SKM-1 treated with dmso at 0.1 percent for 144 hours (cell line): Measurements from ENCODE around the gene LIN7B.
"Not testable (repeated sequence)": the region's sequence is repeated elsewhere in the genome, so short reads cannot be mapped to it uniquely, and the experiment has no call there.

Source experiments
- DNase-seq: peaks from one replicate; lab custom pipeline; 2025; ENCODE audit not compliant: unreplicated experiment; lab: John Stamatoyannopoulos, UW

LIN7B gene, protein sequence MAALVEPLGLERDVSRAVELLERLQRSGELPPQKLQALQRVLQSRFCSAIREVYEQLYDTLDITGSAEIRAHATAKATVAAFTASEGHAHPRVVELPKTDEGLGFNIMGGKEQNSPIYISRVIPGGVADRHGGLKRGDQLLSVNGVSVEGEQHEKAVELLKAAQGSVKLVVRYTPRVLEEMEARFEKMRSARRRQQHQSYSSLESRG

DNA sequence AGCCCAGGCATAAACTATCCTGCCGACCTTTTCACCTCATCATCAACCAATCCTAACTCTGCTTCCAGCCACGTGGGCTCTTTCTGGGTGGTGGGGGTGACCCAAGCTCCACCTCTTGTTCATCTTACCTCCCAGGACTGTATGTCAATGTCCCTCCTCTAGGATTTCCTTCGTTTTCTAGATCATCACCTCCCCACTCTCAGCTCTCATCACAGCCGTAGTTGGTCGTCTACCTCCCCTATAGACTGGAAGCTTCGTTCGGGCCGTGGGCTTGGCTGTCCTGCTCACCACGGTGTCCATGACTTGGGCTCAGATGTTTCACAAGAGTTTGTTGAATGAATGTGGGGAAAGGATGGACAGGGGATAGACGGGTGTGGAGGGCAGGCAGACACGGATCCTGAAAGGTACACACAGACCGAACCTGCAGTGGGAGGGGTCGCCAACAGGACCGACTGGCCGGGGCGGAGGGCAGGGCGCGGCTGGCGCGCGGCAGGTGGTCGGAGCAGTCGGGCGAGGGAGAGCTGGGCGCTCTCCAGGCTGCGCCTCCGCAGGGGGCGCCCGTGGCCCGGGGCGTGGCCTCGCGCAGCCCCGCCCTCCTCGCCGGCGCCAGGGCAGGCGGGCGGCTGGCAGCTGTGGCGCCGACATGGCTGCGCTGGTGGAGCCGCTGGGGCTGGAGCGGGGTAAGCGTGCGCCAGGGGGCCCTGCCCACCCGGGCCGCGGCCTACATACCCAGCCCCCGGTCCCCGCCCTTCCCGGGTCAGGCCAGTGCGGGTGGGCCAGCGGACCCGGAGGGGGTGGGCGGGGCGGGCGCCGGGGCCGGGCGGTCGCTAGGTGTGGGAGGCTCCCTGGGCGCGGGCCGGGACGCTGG, at the start of gene LIN7B:
Gene LIN7B (plus strand): TSS at position 609 of the 868 bp plus-strand sequence. CDS start 35 bp downstream, at position 644.
- peak; percentile 16 for DNase-seq

- DNase-seq: no peak
These were observed 49.2 kb upstream of the LIN7B start, which contains the start of gene NTF4 for GRCh38 chr19:49064768-49065611. NTF4 (minus strand) TSS chr19:49064818; CDS start chr19:49061997, 2,821 bp downstream.

GRCh38 chr19:49065905-49066512, 48.2 kb upstream of the LIN7B start:
- DNase-seq: no peak

DNA sequence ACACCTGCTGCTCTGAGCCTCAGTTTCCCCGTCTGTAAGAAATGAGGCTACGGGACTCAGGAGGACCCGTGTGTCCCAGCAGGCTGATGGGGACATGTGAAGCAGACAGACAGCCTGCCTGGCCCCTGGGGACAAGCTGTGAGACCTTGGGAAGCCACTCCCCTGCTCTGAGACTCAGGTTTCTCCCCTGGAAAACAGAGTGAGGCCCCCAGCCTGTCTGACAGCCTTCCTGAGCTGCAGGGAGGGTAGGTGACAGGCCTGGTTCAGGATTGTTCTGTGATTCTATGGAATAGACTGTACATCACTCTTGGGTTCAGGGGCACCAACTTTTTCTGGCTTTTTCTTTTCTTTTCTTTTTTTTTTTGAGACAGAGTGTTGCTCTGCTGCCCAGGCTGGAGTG, 46.6 kb upstream of the LIN7B start:
- DNase-seq: no peak

GRCh38 chr19:49069026-49069425, 45.1 kb upstream of the LIN7B start:
- DNase-seq: no peak

GRCh38 chr19:49070416-49070815, 43.8 kb upstream of the LIN7B start:
- DNase-seq: no peak

DNA sequence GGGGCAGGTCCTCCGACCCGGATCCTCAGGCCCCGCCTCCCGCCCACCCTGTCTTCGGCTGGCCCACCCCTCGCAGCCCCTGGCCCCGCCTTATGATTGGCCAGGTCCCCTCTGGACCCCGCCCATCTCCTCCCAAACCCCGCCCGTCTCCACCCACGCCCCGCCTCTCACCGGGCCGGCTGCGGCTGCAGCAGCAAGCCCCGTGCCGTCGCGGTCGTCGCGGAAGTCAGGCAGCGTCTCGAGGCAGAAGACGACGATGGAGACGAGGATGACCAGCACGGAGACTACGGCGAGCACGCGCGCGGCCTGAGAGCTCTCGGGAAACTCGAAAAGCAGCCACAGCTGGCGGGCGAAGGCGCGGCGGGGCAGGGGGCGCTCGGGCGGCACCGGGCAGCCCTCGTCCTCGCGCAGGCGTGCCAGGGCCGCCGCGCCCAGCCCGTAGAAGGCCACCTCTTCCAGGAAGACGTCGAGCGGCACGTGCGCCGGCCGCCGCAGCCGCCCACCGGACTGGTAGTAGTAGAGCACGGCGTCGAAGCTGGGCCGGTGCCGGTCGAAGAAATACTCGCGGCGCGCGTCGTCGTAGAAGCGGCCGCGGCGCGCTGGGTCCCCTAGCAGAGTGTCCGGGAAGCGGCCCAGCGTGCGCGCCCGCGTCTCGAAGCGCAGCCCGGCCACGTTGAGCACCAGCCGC, 42.2 kb upstream of the LIN7B start:
- DNase-seq: no peak

GRCh38 chr19:49073514-49074378, 40.4 kb upstream of the LIN7B start:
- peak; percentile 6 for DNase-seq

DNA sequence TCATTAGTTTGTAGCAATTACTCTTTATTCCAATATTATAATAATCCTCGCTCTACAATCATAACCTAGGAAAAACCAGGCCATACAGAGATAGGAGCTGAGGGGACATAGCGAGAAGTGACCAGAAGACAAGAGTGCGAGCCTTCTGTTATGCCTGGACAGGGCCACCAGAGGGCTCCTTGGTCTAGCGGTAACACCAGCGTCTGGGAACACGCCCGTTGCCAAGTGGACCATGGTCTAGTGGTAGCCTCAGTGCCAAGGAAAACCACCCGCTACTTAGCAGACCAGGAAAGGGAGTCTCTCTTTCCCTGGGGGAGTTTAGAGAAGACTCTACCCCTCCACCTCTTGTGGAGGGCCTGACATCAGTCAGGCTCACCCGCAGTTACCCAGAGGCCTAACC, 39.3 kb upstream of the LIN7B start:
- DNase-seq: not testable (repeated sequence)

DNA sequence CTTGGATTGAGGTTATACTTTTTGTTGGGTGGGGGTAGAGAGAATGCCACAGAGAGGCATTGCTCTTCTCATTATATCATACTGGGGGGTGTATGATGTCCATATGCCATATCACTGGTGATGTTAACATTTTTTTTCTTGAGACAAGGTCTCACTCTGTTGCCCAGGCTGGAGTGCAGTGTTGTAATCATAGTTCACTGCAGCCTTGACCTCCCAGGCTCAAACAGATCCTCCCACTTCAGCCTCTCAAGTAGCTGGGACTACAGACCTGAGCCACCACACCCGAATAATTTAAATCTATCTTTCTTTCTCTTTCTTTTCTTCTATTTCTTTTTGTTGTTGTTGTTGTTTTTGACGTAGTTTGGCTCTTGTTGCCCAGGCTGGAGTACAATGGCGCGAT, 33.8 kb upstream of the LIN7B start:
- no peak for DNase-seq

DNA sequence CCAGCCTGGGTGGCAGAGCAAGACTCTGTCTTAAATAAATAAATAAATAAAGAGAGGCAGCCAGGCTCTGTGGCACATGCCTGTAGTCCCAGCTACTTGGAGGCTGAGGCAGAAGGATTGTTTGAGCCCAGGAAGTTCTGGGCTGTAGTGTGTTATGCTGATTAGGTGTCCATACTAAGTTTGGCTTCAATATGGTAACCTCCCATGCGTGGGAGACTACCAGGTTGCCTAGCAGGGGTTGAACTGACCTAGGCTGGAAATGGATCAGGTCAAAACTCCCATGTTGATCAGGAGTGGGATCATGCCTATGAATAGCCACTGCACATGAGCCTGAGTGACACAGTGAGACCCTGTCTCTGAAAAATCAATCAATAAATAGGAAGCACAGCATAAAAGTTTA, 32.9 kb upstream of the LIN7B start:
- no peak for DNase-seq

GRCh38 chr19:49084206-49085019, 29.8 kb upstream of the LIN7B start:
- no peak for DNase-seq

DNA sequence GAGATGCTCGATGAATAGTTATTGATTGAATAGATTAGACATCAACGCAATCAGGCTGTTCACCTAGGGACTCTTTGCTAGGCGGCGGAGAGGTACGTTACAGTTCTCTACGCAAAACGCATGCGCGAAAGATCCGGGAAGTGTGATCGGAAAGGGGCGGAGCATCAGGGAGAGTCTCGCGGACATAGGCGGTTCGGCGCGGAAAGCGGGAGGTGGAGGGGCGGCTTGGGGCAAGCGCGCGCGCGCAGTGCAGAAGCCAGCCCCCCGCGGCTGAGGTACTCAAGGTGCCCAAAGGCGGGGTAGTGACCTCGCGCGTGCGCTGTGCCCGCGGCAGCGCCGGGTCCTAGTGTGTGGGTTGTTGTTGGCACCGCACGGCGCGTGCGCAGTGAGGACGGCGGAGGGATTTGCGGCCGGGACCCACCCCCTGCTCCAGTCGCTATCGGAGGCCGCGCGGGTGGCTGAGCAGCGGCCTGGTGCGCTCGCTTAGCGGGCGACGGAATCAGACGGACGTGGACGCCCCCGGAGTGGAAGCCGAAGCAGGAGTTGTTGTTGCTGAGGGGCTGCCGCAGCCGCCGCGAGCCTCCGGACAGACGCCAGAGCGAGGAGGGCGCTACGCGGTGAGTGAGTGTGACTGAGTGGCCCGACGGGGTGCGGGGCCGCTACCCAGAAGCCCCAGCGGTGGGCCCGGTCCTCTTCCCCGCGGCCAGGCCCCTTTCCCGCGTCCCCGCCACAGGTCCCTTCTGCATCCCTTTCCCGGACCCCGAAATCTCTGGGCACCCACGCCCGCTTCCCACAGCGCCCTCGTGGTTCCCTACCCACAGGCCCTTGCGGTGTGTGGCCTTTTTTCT, 28.9 kb upstream of the LIN7B start, which contains the start of gene SNRNP70:
Gene SNRNP70 (plus strand): TSS at position 432 of the 848 bp plus-strand sequence. CDS start 964 bp downstream, outside the sequence.
- DNase-seq: peak; percentile 80

DNA sequence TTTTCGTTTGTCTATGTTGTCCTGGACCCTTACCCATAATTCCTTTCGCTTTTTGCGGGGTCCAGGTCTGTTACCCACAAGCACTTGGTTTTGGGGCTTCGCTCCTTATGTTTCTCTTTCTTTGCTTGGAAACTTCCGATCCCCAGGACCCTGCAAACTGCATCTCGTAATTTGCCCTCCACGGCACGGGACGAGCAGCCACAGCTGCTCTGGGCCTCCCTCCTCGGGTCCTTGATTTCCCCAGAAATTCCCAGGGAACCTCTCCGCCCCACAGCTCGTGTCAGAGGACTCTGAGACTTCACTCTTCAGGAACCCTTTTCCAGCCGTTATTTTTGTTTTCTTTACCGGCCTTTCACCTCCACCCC, 28.3 kb upstream of the LIN7B start:
- no peak for DNase-seq

DNA sequence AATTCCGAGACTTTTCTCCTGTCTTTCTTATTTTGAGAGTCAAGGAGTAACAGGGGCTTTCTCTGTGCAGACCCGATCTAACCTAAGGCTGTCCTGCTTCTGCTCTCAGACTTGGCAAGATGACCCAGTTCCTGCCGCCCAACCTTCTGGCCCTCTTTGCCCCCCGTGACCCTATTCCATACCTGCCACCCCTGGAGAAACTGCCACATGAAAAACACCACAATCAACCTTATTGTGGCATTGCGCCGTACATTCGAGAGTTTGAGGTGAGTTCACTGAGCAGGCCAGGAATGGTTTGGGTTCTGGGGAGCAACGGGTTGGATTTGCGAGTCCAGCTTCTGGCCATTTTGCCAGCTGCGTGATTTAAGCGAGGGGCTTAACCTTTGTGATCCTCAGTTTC, 27.9 kb upstream of the LIN7B start:
- no peak for DNase-seq

- no peak for DNase-seq
These were observed 22.7 kb upstream of the LIN7B start for GRCh38 chr19:49091391-49092038.

DNA sequence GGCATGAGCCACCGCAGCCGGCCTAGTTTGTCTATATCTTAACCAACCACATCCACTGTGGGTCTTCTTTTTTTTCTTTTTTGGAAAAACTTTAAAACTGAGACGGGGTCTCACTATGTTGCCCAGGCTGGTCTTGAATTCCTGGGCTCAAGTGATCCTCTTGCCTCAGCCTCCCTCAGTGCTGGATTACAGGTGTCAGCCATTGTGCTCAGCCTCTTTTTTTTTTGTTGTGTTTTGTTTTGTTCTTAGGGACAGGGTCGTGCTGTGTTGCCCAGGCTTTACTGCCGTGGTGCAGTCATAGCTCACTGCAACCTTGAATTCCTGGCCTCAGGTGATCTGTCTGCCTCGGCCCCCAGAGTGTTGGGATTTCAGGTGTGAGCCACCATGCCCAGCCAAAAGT, 21.5 kb upstream of the LIN7B start:
- DNase-seq: no peak
